H1 (cell line): ENCODE measurements around the gene SLC23A1. TPM values are rescaled to one million over a fixed set of nuclear protein-coding genes. Genes with fewer than 3 reads are reported as not detected.
A peak's percentile ranks its signal among the peaks of the same experiment; 100 is the strongest.

Source experiments
- CTCF ChIA-PET: fragments of 300-600 bp; sonication (Branson Sonifier 250); formaldehyde crosslinking; loops from one replicate; lab custom pipeline; 2021; ENCODE audit not compliant: partially characterized antibody; lab: Charles Lee
- POLR2A ChIA-PET: fragments of 300-600 bp; sonication (Branson Sonifier 250); formaldehyde crosslinking; loops from one replicate; lab custom pipeline; 2021; ENCODE audit warnings: inconsistent platforms; ENCODE audit not compliant: partially characterized antibody; lab: Charles Lee
- DNase-seq, 2 experiments: peaks; one replicate each; pipeline versions ENCODE4 v3.0.0 to v3.0.0-alpha.2; 2010 to 2022; ENCODE audit warnings: low spot score in 2 of 2, low read depth in 1 of 2, mixed read lengths in 1 of 2
- FAIRE-seq: peaks from 2 replicates; lab custom pipeline; 2011; peaks lifted over from hg19 to GRCh38; lab: Jason Lieb, UNC
- H2AFZ ChIP-seq: 2 replicates; pipeline ENCODE4 v1.8.1; 2012; ENCODE audit warnings: low read length, inconsistent platforms
- H2AK5ac ChIP-seq: 2 replicates; pipeline ENCODE4 v1.6.1; 2013; ENCODE audit warnings: low read depth, low read length
- H2BK120ac ChIP-seq: replicated peaks from 2 replicates; pipeline ENCODE3; 2013; ENCODE audit warnings: low read depth, low read length, inconsistent platforms
- H2BK12ac ChIP-seq: 2 replicates; pipeline ENCODE4 v1.6.1; 2013; ENCODE audit warnings: low read depth, low read length
- H2BK15ac ChIP-seq: 2 replicates; pipeline ENCODE4 v1.6.1; 2013; ENCODE audit warnings: low read length
- H2BK20ac ChIP-seq: 2 replicates; pipeline ENCODE4 v1.6.1; 2013; ENCODE audit warnings: low read length
- H2BK5ac ChIP-seq: 2 replicates; pipeline ENCODE4 v1.6.1; 2013; ENCODE audit warnings: low read depth, low read length
- H3K14ac ChIP-seq: 2 replicates; pipeline ENCODE4 v1.6.1; 2013; ENCODE audit warnings: inconsistent platforms; ENCODE audit not compliant: insufficient read length
- H3K18ac ChIP-seq: 2 replicates; pipeline ENCODE4 v1.6.1; 2013; ENCODE audit warnings: low read length; ENCODE audit errors: extremely low read depth
- H3K23ac ChIP-seq: 2 replicates; pipeline ENCODE4 v1.6.1; 2013; ENCODE audit warnings: inconsistent platforms; ENCODE audit not compliant: insufficient read length
- H3K23me2 ChIP-seq: 2 replicates; pipeline ENCODE4 v1.6.1; 2013; ENCODE audit warnings: low read depth, low read length
- H3K27ac ChIP-seq: 2 replicates; pipeline ENCODE4 v1.6.1; 2011; ENCODE audit warnings: low read depth, low read length, inconsistent platforms
- H3K27me3 ChIP-seq, 4 experiments: replicated peaks in 1 of 4; 1 replicate in 1 of 4; 2 replicates in 3 of 4; pipeline versions ENCODE4 v1.6.1 to v1.8.1; 2011 to 2013; ENCODE audit warnings: low read length in 3 of 4, mild to moderate bottlenecking in 3 of 4, inconsistent platforms in 2 of 4, mixed read lengths in 2 of 4, moderate library complexity in 1 of 4; ENCODE audit not compliant: control insufficient read depth in 3 of 4, insufficient read depth in 3 of 4; ENCODE audit errors: extremely low read depth in 1 of 4
- H3K36me3 ChIP-seq, 4 experiments: 2 replicates each; pipeline versions ENCODE4 v1.6.1 to v1.8.1; 2011 to 2013; ENCODE audit warnings: mild to moderate bottlenecking in 4 of 4, low read length in 3 of 4, moderate library complexity in 2 of 4, control low read depth in 1 of 4, inconsistent platforms in 1 of 4; ENCODE audit not compliant: insufficient read depth in 4 of 4, control insufficient read depth in 2 of 4
- H3K4ac ChIP-seq: replicated peaks from 2 replicates; pipeline ENCODE3; 2013; ENCODE audit warnings: low read length, low read depth, mixed read lengths, inconsistent platforms; ENCODE audit not compliant: insufficient read length
- H3K4me1 ChIP-seq, 4 experiments: replicated peaks in 1 of 4; 1 replicate in 1 of 4; 2 replicates in 3 of 4; pipeline versions ENCODE4 v1.6.1 to v1.8.1; 2011 to 2013; ENCODE audit warnings: low read length in 3 of 4, inconsistent platforms in 2 of 4, mixed read lengths in 1 of 4; ENCODE audit not compliant: insufficient read depth in 4 of 4, control insufficient read depth in 3 of 4
- H3K4me2 ChIP-seq, 2 experiments: 2 replicates each; pipeline versions ENCODE4 v1.6.1 to v1.8.1; 2011 to 2013; ENCODE audit warnings: low read depth in 2 of 2, low read length in 2 of 2, control low read depth in 1 of 2, inconsistent platforms in 1 of 2, mild to moderate bottlenecking in 1 of 2; ENCODE audit not compliant: insufficient read depth in 1 of 2
- H3K4me3 ChIP-seq, 4 experiments: fragments of 200-600, 300-600 bp in 1 of 4; sonication (generic), shearing (Covaris generic), sonication (Bioruptor Twin) in 1 of 4; 2 replicates each; pipeline versions ENCODE4 v1.5.1 to v1.8.1; 2011 to 2016; ENCODE audit warnings: low read length in 4 of 4, low read depth in 3 of 4, control low read depth in 2 of 4, inconsistent platforms in 2 of 4, mild to moderate bottlenecking in 2 of 4, mixed read lengths in 1 of 4, moderate library complexity in 1 of 4; ENCODE audit not compliant: insufficient read depth in 2 of 4; ENCODE audit errors: extremely low read depth in 1 of 4
- H3K56ac ChIP-seq: replicated peaks from 2 replicates; pipeline ENCODE3; 2013; ENCODE audit warnings: low read depth, mild to moderate bottlenecking, mixed read lengths, low read length, inconsistent platforms; ENCODE audit not compliant: insufficient read length
- H3K79me1 ChIP-seq: 2 replicates; pipeline ENCODE4 v1.6.1; 2013; ENCODE audit warnings: low read depth, low read length, control low read depth
- H3K79me2 ChIP-seq, 2 experiments: 2 replicates each; pipeline versions ENCODE4 v1.6.1 to v1.8.1; 2012 to 2013; ENCODE audit warnings: low read length in 2 of 2, mild to moderate bottlenecking in 2 of 2, inconsistent platforms in 1 of 2; ENCODE audit not compliant: insufficient read depth in 2 of 2, control insufficient read depth in 1 of 2
- H3K9ac ChIP-seq, 4 experiments: replicated peaks in 1 of 4; 1 replicate in 1 of 4; 2 replicates in 3 of 4; pipeline versions ENCODE4 v1.6.1 to v1.8.1; 2011 to 2013; ENCODE audit warnings: low read depth in 3 of 4, low read length in 3 of 4, control low read depth in 2 of 4, mild to moderate bottlenecking in 2 of 4, moderate library complexity in 2 of 4, inconsistent platforms in 1 of 4; ENCODE audit errors: extremely low read depth in 1 of 4
- H3K9me3 ChIP-seq, 2 experiments: 2 replicates each; pipeline versions ENCODE4 v1.6.1 to v1.8.1; 2012 to 2013; ENCODE audit warnings: mild to moderate bottlenecking in 2 of 2, moderate library complexity in 2 of 2, control low read depth in 1 of 2, inconsistent platforms in 1 of 2, low read depth in 1 of 2, low read length in 1 of 2, mixed read lengths in 1 of 2; ENCODE audit not compliant: insufficient read depth in 2 of 2
- H4K20me1 ChIP-seq, 2 experiments: replicated peaks in 1 of 2; 2 replicates each; pipeline versions ENCODE3 to v1.8.1; 2011 to 2013; ENCODE audit warnings: inconsistent platforms in 2 of 2, low read length in 2 of 2, mild to moderate bottlenecking in 1 of 2; ENCODE audit not compliant: insufficient read depth in 2 of 2, control insufficient read depth in 1 of 2
- H4K5ac ChIP-seq: 2 replicates; pipeline ENCODE4 v1.6.1; 2013; ENCODE audit warnings: low read length, low read depth, mixed read lengths, inconsistent platforms; ENCODE audit not compliant: insufficient read length
- H4K8ac ChIP-seq: 2 replicates; pipeline ENCODE4 v1.8.0; 2013; ENCODE audit warnings: mild to moderate bottlenecking, moderate library complexity, low read length, inconsistent platforms; ENCODE audit not compliant: insufficient read depth; ENCODE audit errors: extremely low read depth
- H4K91ac ChIP-seq: replicated peaks from 2 replicates; pipeline ENCODE3; 2013; ENCODE audit warnings: low read length, mixed read lengths, inconsistent platforms; ENCODE audit not compliant: insufficient read length
- KDM4A ChIP-seq: IDR thresholded peaks from one replicate; pipeline ENCODE4 v1.7.1; 2012; ENCODE audit warnings: low read depth, mild to moderate bottlenecking, moderate library complexity, low read length, inconsistent platforms; ENCODE audit not compliant: severe bottlenecking
- SAP30 ChIP-seq: fragments of 300-600 bp; sonication (generic); IDR thresholded peaks from 2 replicates; pipeline ENCODE4 v1.7.1; 2012; ENCODE audit warnings: low read length, moderate library complexity, mild to moderate bottlenecking, inconsistent platforms; ENCODE audit not compliant: insufficient read depth, insufficient replicate concordance
- SUZ12 ChIP-seq: fragments of 200-600 bp; sonication (generic); IDR thresholded peaks from 2 replicates; pipeline ENCODE4 v1.6.1; 2012; ENCODE audit warnings: mild to moderate bottlenecking, inconsistent platforms, low read length, moderate library complexity, mixed read lengths
- TAF7 ChIP-seq: optimal IDR thresholded peaks from 2 replicates; pipeline ENCODE3; 2011; ENCODE audit warnings: low read depth, mild to moderate bottlenecking, inconsistent platforms, low read length, moderate library complexity, borderline replicate concordance
- WGBS, 2 experiments: shearing (Covaris generic) in 1 of 2; methylation state at CpG; one replicate each; pipeline versions ENCODE4 v1.1.6 to v1.1.7; 2013 to 2015; ENCODE audit warnings: low lambda C conversion rate in 2 of 2, mixed read lengths in 2 of 2, inconsistent platforms in 1 of 2, low coverage in 1 of 2, missing lambda C conversion rate in 1 of 2; ENCODE audit not compliant: insufficient replicate concordance in 2 of 2, insufficient coverage in 1 of 2, insufficient read length in 1 of 2; ENCODE audit errors: extremely low coverage in 1 of 2, missing lambda C conversion rate in 1 of 2; 5-methylcytosine and 5-hydroxymethylcytosine counted together
- polyA plus RNA-seq, 7 experiments: library from polyadenylated mRNA; depleted of rRNA in 3 of 7; stranded (reverse) in 5 of 7; unstranded in 2 of 7; fragments of >200 nt in 5 of 7; fragments of 200-250 nt in 2 of 7; gene quantifications; 1 replicate in 5 of 7; 2 replicates in 1 of 7; 4 replicates in 1 of 7; pipeline versions ENCODE4 v1.2.1 to v1.2.3, GENCODE V29; 2011 to 2013; ENCODE audit warnings: missing spikeins in 2 of 7, mixed read lengths in 2 of 7
- total RNA-seq: library from RNA; stranded (reverse); fragmentation: NEBNext Ultra II Directional; extraction: Animal tissue kit (Norgen Biotek cat#: 25700); gene quantifications from 2 replicates; pipeline ENCODE4 v1.2.1, GENCODE V29; 2021

SLC23A1 gene
- total and polyA plus RNA-seq, 2 of the 8 experiments (the other 6 are each of a cell fraction or from before 2014, with no cell fraction given): not detected

GRCh38 chr5:139392324-139392677 is 9.2 kb upstream of the SLC23A1 start:
- H3K79me1 ChIP-seq: no peaks in the 10 kb centered on the region; the same call in 1 of the 2 replicates
- H3K4me3 ChIP-seq: peak overlapping the region; percentile 42 to 68 (median 54)
- peaks cover 27% of the 10 kb centered on the region; the same call in 1 of the 2 replicates for H3K23me2 ChIP-seq
- peak overlapping the region; percentile 82 to 85 for H3K4me2 ChIP-seq
- no peak overlapping the region; the same call in none of the 2 replicates for H3K18ac ChIP-seq
- FAIRE-seq: no peak
- no peak overlapping the region for H2BK20ac ChIP-seq
- H3K9ac ChIP-seq: peak overlapping the region in 1 of 4 experiments; percentile 38; a peak in 1 of 7 replicates
- H2BK120ac ChIP-seq: no peak overlapping the region
- peaks cover 0 to 3% of the 10 kb centered on the region in 2 experiments for H4K20me1 ChIP-seq
- no peak overlapping the region for H2BK15ac ChIP-seq
- 11% methylated on average over 34 of the region's 36 CpGs; no CpG with 5 or more reads in 1 of the 2 experiments for WGBS, 2 experiments
- no peaks in the 10 kb centered on the region for H3K9me3 ChIP-seq
- H3K56ac ChIP-seq: no peak overlapping the region
- no peaks in the 10 kb centered on the region for H3K36me3 ChIP-seq
- no peak overlapping the region for H3K23ac ChIP-seq
- ChIA-PET CTCF (interaction anchor here (0.6 to 3.1 kb wide), 9 partner anchors 10 to 70 kb away, joined by 3 to 16 read pairs (median 4); partner anchors contain the start of gene SPATA24), POLR2A (interaction anchor here (0.7 to 3.9 kb wide), 11 partner anchors 10 to 98 kb away, joined by 3 to 25 read pairs (median 5); partner anchors contain the start of genes DNAJC18, MATR3 and PAIP2)
- TF ChIP-seq SUZ12 (no peak), KDM4A (peak; percentile 0), TAF7 (no peak), SAP30 (no peak)
- no peak overlapping the region for H2AK5ac ChIP-seq
- peak overlapping the region; percentile 91 for H4K8ac ChIP-seq
- no peak overlapping the region for H3K4ac ChIP-seq
- no peak for DNase-seq
- H4K91ac ChIP-seq: no peak overlapping the region
- H3K27me3 ChIP-seq: peaks cover 14 to 34% (median 28%) of the 10 kb centered on the region in 4 experiments; a peak in 6 of 7 replicates
- H3K79me2 ChIP-seq: no peaks in the 10 kb centered on the region
- H3K27ac ChIP-seq: no peak overlapping the region
- no peak overlapping the region for H2BK5ac ChIP-seq
- H4K5ac ChIP-seq: no peak overlapping the region
- no peak overlapping the region for H2BK12ac ChIP-seq
- H2AFZ ChIP-seq: no peak overlapping the region
- no peak overlapping the region for H3K14ac ChIP-seq
- peaks cover 3 to 41% (median 23%) of the 10 kb centered on the region in 4 experiments for H3K4me1 ChIP-seq
